Endothelial cell (in vitro differentiated cells): ENCODE measurements around the gene LTBR. TPM values are rescaled to one million over a fixed set of nuclear protein-coding genes. Genes with fewer than 3 reads are reported as not detected.

Experiments
- DNase-seq: peaks from one replicate; pipeline ENCODE4 v3.0.0; 2021; ENCODE audit warnings: low spot score
- H3K27ac Mint-ChIP-seq: one replicate; pipeline ENCODE4 v1.8.0; 2021; ENCODE audit warnings: mixed read lengths, inconsistent platforms; ENCODE audit not compliant: unreplicated experiment
- H3K27me3 Mint-ChIP-seq: one replicate; pipeline ENCODE4 v1.8.0; 2021; ENCODE audit warnings: mild to moderate bottlenecking, moderate library complexity, mixed read lengths, inconsistent platforms; ENCODE audit not compliant: unreplicated experiment
- H3K36me3 Mint-ChIP-seq: one replicate; pipeline ENCODE4 v1.8.0; 2021; ENCODE audit warnings: mild to moderate bottlenecking, low read depth, mixed read lengths, inconsistent platforms; ENCODE audit not compliant: unreplicated experiment
- H3K4me1 Mint-ChIP-seq: one replicate; pipeline ENCODE4 v1.8.0; 2021; ENCODE audit warnings: mild to moderate bottlenecking, mixed read lengths, inconsistent platforms; ENCODE audit not compliant: unreplicated experiment
- H3K4me3 Mint-ChIP-seq: one replicate; pipeline ENCODE4 v1.8.0; 2021; ENCODE audit warnings: mild to moderate bottlenecking, mixed read lengths, inconsistent platforms; ENCODE audit not compliant: unreplicated experiment
- H3K9me3 Mint-ChIP-seq: one replicate; pipeline ENCODE4 v1.8.0; 2021; ENCODE audit warnings: mixed read lengths, inconsistent platforms; ENCODE audit not compliant: unreplicated experiment
- CTCF ChIP-seq: fragments of 200-600 bp; sonication (generic); IDR thresholded peaks from one replicate; pipeline ENCODE4 v1.5.0; 2021; ENCODE audit warnings: antibody characterized with exemption; ENCODE audit not compliant: unreplicated experiment
- total RNA-seq: library from RNA; stranded (reverse); fragmentation: NEBNext Ultra II Directional; extraction: Animal tissue kit (Norgen Biotek cat#: 25700); gene quantifications from one replicate; pipeline ENCODE4 v1.2.1, GENCODE V29; 2021; ENCODE audit not compliant: unreplicated experiment

The LTBR gene
- total RNA-seq, 1 donor from 2014 or later = 40.3 TPM

- TF ChIP-seq CTCF = no peak
- Mint-ChIP-seq H3K27me3 (peaks cover 15% of the 10 kb centered on the region), H3K4me3 (no peak overlapping the region), H3K9me3 (no peaks in the 10 kb centered on the region), H3K36me3 (no peaks in the 10 kb centered on the region), H3K27ac (no peak overlapping the region), H3K4me1 (peaks cover 13% of the 10 kb centered on the region)
- no peak for DNase-seq
These were observed 28.2 kb upstream of the LTBR start for GRCh38 chr12:6355491-6356373.

- no peak for DNase-seq
- no peaks in the 10 kb centered on the region for H3K36me3 Mint-ChIP-seq
- H3K4me3 Mint-ChIP-seq = no peak overlapping the region
These were observed 27.6 kb upstream of the LTBR start for GRCh38 chr12:6356374-6356820.

DNA sequence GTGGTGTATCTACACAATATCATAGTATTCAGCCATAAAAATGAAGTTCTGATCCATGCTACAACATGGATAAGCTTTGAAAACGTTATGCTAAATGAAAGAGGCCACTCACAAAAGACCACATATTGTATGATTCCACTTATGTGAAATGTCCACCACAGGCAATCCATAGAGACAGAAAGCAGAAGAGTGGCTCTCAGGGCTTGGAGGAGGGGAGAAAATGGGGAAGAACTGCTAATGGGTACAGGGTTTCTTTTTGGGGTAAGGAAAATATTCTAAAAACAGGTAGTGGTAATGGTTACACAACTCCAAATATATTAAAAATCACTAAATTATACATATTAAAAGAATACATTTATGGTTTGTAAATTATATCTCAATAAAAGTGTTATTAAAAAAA, 25.1 kb upstream of the LTBR start:
- H3K36me3 Mint-ChIP-seq = no peaks in the 10 kb centered on the region
- H3K27me3 Mint-ChIP-seq = peaks cover 12% of the 10 kb centered on the region
- no peaks in the 10 kb centered on the region for H3K9me3 Mint-ChIP-seq
- H3K27ac Mint-ChIP-seq = no peak overlapping the region
- TF ChIP-seq CTCF = no peak
- H3K4me3 Mint-ChIP-seq = no peak overlapping the region
- peaks cover 2% of the 10 kb centered on the region for H3K4me1 Mint-ChIP-seq
- DNase-seq = no peak

More at GRCh38 chr12:6356374-6356820, 27.6 kb upstream of the LTBR start:
- peaks cover 15% of the 10 kb centered on the region for H3K27me3 Mint-ChIP-seq
- H3K4me1 Mint-ChIP-seq = peaks cover 13% of the 10 kb centered on the region
- no peaks in the 10 kb centered on the region for H3K9me3 Mint-ChIP-seq
- TF ChIP-seq CTCF = no peak
- no peak overlapping the region for H3K27ac Mint-ChIP-seq

GRCh38 chr12:6360080-6360571, 23.8 kb upstream of the LTBR start:
- Mint-ChIP-seq H3K4me3 (no peak overlapping the region), H3K27ac (no peak overlapping the region), H3K4me1 (peaks cover 5% of the 10 kb centered on the region), H3K36me3 (no peaks in the 10 kb centered on the region), H3K9me3 (no peaks in the 10 kb centered on the region), H3K27me3 (peaks cover 11% of the 10 kb centered on the region)
- TF ChIP-seq CTCF = no peak
- DNase-seq = no peak
